ENCODE measurements around the gene TMEM263. TPM values are rescaled to one million over a fixed set of nuclear protein-coding genes. Genes with fewer than 3 reads are reported as not detected.
A peak's percentile ranks its signal among the peaks of the same experiment; 100 is the strongest.

The TMEM263 gene
- total and polyA plus RNA-seq, 2 of the 8 experiments (the other 6 are each of a cell fraction or from before 2014, with no cell fraction given) = 2.9 to 12.3 TPM

DNA sequence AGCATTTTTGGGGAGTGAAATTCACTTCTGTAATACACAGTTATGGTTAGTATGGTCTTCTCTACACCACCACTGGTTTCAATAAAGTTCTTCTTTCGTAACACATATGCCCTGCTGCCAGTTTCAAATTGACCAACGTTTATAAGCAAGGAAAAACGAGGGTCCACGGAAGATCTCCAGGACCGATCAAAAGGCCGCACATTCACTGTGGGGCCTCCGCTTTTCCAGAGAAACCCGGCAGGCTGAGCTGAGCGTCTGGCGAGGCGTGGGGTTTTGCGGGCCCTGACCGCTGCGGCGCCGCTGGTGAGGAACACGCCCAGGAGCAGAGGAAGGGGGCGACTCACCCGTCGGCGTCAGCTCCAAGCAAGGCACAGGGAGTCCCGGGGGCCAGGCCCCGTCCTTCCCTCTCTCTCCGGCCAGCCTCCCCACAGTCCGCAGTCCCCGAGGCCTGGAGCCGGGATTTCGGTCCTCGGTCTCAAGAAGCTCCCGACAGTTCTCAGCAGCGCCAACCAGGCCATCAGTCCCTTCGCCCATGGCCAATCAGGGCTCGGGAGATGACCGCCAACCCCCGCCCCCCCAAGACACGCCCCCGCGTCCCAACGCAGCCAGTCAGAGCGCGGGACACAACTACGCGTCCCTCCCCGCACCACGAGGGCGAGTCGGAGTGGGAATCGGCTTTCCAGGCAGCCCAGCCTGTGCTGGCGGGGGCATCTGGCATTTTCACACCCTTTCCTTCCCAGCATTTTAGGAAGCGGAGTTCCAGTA lies 31.1 kb downstream of the TMEM263 start, which contains the start of gene MTERF2 (continued):
- peak; percentile 65 for TF ChIP-seq POLR2AphosphoS5 (IDR thresholded peaks at IDR 0.05; ENCODE audit: low read depth, low read length)
- peak; percentile 65; the same call in 1 of the 2 replicates for TF ChIP-seq SP1 (IDR thresholded peaks at IDR 0.05; ENCODE audit: low read depth, low read length)
- TF ChIP-seq, protein P1, sequence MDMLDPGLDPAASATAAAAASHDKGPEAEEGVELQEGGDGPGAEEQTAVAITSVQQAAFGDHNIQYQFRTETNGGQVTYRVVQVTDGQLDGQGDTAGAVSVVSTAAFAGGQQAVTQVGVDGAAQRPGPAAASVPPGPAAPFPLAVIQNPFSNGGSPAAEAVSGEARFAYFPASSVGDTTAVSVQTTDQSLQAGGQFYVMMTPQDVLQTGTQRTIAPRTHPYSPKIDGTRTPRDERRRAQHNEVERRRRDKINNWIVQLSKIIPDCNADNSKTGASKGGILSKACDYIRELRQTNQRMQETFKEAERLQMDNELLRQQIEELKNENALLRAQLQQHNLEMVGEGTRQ (IDR thresholded peaks at IDR 0.05; ENCODE audit: low read length) = 0 out of 2 replicates have a peak, but pooled peaks have one; percentile 29
- no peak for TF ChIP-seq RFX5 (IDR thresholded peaks at IDR 0.05; ENCODE audit: borderline replicate concordance, low read depth, low read length)
- TF ChIP-seq, protein P2, sequence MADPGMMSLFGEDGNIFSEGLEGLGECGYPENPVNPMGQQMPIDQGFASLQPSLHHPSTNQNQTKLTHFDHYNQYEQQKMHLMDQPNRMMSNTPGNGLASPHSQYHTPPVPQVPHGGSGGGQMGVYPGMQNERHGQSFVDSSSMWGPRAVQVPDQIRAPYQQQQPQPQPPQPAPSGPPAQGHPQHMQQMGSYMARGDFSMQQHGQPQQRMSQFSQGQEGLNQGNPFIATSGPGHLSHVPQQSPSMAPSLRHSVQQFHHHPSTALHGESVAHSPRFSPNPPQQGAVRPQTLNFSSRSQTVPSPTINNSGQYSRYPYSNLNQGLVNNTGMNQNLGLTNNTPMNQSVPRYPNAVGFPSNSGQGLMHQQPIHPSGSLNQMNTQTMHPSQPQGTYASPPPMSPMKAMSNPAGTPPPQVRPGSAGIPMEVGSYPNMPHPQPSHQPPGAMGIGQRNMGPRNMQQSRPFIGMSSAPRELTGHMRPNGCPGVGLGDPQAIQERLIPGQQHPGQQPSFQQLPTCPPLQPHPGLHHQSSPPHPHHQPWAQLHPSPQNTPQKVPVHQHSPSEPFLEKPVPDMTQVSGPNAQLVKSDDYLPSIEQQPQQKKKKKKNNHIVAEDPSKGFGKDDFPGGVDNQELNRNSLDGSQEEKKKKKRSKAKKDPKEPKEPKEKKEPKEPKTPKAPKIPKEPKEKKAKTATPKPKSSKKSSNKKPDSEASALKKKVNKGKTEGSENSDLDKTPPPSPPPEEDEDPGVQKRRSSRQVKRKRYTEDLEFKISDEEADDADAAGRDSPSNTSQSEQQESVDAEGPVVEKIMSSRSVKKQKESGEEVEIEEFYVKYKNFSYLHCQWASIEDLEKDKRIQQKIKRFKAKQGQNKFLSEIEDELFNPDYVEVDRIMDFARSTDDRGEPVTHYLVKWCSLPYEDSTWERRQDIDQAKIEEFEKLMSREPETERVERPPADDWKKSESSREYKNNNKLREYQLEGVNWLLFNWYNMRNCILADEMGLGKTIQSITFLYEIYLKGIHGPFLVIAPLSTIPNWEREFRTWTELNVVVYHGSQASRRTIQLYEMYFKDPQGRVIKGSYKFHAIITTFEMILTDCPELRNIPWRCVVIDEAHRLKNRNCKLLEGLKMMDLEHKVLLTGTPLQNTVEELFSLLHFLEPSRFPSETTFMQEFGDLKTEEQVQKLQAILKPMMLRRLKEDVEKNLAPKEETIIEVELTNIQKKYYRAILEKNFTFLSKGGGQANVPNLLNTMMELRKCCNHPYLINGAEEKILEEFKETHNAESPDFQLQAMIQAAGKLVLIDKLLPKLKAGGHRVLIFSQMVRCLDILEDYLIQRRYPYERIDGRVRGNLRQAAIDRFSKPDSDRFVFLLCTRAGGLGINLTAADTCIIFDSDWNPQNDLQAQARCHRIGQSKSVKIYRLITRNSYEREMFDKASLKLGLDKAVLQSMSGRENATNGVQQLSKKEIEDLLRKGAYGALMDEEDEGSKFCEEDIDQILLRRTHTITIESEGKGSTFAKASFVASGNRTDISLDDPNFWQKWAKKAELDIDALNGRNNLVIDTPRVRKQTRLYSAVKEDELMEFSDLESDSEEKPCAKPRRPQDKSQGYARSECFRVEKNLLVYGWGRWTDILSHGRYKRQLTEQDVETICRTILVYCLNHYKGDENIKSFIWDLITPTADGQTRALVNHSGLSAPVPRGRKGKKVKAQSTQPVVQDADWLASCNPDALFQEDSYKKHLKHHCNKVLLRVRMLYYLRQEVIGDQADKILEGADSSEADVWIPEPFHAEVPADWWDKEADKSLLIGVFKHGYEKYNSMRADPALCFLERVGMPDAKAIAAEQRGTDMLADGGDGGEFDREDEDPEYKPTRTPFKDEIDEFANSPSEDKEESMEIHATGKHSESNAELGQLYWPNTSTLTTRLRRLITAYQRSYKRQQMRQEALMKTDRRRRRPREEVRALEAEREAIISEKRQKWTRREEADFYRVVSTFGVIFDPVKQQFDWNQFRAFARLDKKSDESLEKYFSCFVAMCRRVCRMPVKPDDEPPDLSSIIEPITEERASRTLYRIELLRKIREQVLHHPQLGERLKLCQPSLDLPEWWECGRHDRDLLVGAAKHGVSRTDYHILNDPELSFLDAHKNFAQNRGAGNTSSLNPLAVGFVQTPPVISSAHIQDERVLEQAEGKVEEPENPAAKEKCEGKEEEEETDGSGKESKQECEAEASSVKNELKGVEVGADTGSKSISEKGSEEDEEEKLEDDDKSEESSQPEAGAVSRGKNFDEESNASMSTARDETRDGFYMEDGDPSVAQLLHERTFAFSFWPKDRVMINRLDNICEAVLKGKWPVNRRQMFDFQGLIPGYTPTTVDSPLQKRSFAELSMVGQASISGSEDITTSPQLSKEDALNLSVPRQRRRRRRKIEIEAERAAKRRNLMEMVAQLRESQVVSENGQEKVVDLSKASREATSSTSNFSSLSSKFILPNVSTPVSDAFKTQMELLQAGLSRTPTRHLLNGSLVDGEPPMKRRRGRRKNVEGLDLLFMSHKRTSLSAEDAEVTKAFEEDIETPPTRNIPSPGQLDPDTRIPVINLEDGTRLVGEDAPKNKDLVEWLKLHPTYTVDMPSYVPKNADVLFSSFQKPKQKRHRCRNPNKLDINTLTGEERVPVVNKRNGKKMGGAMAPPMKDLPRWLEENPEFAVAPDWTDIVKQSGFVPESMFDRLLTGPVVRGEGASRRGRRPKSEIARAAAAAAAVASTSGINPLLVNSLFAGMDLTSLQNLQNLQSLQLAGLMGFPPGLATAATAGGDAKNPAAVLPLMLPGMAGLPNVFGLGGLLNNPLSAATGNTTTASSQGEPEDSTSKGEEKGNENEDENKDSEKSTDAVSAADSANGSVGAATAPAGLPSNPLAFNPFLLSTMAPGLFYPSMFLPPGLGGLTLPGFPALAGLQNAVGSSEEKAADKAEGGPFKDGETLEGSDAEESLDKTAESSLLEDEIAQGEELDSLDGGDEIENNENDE (IDR thresholded peaks at IDR 0.05; ENCODE audit: insufficient replicate concordance, low read length) = no peak
- TF ChIP-seq JUN (IDR thresholded peaks at IDR 0.05; ENCODE audit: low read depth, low read length) = no peak
- no peak for TF ChIP-seq SIX5 (IDR thresholded peaks at IDR 0.05; ENCODE audit: low read depth, low read length)
- TF ChIP-seq SAP30 (IDR thresholded peaks at IDR 0.05; ENCODE audit: insufficient read depth, insufficient replicate concordance, low read length) = no peak
- TF ChIP-seq RBBP5 (IDR thresholded peaks at IDR 0.05; ENCODE audit: borderline replicate concordance, low read depth, low read length) = peak; percentile 36; the same call in 1 of the 2 replicates

All from H1 (cell line).